Measurements from ENCODE around the gene SOX13.

Gene SOX13

DNA sequence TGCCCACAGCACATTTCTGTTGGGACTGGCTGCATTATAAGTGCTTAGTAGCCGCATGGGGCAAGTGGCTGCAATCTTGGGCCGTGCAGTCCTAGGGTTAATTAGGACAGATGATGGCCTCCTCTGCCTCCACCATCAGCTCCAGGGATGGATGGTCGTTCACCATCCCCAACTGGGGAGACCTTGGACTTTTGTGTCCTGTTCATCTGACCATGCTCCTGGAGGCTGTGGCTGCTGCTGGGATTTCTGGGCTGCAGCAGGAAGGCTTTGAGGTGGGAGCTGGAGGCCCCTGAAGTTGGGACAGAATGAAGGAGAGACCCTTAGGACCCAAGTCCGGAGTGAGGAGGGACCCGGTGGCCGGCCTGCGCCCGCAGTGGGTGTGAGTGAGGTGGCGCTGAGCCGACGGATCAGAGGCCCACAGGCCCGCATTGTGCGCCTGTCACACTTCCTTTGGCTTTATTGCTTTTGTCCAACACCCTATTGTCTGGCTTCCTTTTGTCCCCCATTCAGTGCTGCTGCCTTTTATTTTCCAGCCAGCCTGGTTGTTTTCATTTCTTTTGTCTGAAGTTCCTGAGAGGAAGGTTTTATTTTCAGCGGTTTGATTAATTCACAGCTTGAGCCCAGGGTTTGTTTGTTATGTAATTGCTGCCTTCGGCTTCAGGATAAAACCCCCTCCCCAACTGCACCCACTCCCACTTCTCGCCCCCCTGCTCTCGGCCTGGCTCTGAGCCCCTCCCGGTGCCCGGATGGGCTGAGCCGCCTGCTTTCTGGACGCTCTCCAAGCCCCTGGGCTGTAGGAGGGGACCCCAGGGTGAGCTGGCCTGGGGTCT, 35.6 kb downstream of the SOX13 start:
- DNase-seq, result no peak

DNA sequence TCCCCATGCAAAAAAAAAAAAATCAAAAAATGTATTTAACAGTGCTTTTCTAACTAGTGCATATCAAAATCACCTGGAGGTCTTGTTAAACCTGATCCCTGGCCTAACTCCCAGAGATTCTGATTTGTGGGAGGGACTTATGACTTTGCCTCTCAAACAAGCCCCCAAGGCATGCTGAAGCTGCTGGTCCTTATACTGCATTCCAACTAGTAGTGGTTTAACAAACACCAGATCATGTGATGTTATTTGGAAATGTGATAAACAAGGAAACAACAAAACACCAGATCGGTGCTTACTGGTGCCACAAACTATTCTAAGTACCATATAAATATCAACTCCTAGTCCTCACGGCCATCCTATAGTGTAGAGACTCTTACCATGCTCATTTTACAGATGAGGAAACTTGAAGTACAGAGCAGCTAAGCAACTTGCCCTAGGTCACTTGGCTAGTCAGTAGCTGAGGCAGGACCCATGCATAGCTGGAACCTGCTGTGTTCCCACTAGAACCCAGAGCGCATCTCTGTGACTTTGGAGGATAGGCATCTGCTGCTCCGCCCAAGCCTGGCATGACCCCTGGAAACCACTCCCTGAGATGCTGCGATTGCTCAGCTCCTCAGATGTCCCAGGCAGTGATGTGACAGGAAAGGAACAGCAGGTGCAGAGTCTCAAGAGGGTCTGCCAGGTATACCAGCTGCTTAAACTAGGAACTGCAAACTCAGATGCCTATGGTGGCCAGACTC, 38.1 kb downstream of the SOX13 start:
- no peak for DNase-seq

DNA sequence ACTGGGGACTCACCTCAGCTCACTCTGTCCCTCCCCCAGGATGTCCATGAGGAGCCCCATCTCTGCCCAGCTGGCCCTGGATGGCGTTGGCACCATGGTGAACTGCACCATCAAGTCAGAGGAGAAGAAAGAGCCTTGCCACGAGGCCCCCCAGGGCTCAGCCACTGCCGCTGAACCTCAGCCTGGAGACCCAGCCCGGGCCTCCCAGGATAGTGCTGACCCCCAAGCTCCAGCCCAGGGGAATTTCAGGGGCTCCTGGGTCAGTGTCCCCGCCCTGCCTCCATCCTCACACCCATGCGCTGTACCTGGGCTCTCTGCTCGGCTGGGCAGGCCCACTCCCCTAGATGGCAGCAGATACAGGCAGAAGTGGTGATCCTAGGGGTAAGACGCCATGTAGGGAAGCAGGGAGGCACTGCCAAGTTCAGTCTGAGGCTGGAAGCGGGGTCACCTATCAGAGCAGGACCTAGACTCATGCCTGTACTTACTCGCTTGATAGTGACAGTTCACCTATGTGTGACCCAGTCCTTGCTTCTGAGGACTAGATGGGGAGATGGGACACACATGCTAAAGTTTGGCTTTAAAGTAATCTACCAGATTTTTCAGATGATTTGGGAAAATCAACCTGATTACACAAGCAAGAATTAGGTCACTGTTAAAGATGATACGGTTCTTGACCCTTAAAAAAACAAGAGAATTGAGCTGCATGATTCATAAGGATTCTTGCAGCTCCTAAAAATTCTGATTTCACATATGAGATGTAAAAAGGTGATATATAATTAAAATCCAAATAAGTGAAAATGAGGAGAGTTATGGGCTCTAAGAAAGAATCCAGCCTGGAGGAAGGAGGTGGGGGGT, 40.2 kb downstream of the SOX13 start:
- DNase-seq, result no peak

DNA sequence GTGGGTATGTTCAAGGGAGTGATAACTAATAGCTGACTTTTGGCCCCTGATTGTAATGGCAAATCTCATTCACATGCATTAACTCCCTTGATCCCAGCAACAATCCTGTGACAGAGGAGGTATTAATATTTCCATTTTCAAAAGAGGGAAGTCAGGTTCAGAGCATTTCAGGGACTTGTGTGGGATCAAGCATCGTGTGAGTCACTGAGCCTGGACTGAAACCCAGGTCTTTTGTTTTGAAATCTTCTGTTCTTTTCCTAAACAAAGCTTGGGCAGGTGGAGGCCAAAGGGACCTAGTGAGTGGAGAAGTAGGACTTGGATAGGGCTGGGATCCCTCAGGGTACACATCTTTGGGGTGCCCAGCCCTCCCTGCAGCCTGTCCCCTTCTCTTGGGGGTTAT, 41.0 kb downstream of the SOX13 start:
- DNase-seq, result no peak

DNA sequence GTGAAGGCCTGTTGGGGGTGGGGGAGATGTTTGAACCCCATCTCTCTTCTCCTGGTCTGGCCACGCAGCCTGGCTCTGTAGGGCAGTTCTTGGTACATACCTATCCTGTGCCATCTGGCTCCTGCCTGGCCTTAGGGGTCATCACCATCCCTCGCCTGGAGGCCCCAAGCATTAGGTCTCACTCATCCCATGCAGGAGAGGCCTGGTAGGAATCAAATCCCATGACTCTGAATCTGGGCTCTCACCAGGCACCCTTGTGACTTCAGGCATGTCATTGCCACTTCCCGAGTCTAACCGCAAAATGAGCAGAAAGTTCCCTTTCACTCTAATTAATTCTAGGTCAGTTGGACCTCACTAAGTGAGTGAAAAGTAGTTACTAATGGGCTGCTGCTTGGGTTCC, 41.7 kb downstream of the SOX13 start:
- no peak for DNase-seq

DNA sequence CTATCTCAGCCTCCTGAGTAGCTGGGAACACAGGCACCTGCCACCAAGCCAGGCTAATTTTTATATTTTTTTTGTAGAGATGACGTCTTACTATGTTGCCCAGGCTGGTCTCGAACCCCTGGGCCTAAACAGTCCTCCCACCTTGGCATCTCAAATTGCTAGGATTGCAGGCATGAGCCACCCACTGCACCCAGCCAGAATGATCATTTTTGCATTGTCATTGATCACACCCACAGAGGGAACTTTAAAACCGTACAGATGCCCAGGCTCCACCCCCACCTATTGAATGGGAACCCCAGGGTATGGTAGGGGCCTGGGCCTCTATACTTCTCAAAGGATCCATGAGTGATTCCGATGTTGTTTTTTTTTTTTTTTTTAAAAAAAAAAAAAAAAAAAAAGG, 42.2 kb downstream of the SOX13 start:
- no peak for DNase-seq

DNA sequence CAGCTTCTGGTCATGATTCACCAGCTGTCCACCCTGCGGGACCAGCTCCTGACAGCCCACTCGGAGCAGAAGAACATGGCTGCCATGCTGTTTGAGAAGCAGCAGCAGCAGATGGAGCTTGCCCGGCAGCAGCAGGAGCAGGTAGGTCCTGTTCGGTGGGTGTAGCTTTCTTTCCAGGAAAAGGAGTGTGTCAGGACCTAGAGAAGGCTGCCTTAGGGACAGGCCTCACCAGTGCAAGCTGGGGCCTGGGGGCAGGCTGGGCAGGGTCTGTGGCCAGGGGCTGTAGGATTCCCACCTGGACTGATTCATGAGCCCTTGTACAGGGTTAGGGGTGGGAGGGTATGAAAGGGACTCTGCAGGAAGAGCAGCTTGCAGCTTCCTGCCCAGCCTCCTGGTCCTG, 43.6 kb downstream of the SOX13 start:
- no peak for DNase-seq

DNA sequence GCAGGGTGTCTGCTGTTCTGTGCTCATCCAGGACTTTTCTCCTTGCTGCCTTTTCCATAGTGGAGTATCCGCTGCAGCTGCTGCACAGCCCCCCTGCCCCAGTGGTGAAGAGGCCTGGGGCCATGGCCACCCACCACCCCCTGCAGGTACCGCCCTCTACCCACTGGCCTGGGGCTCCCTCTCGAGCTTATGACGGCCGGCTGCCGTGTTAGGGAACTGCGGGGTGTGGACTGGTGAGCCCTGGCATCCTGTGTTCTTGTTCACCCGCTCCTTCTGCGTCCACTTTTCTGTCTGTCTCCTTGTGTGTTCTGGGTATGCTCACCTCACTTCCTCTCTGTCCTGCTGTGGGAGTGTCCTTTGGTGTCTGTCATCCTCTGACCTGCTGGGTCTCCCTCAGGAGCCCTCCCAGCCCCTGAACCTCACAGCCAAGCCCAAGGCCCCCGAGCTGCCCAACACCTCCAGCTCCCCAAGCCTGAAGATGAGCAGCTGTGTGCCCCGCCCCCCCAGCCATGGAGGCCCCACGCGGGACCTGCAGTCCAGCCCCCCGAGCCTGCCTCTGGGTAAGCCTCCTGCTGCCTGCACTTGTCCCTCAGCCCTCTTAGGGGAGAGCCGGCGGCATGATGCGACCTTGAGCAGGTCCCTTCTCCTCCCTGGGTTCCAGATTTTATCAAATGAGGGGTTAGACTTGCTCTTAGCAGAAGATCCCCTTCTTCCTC, 49.1 kb downstream of the SOX13 start:
- no peak for DNase-seq

DNA sequence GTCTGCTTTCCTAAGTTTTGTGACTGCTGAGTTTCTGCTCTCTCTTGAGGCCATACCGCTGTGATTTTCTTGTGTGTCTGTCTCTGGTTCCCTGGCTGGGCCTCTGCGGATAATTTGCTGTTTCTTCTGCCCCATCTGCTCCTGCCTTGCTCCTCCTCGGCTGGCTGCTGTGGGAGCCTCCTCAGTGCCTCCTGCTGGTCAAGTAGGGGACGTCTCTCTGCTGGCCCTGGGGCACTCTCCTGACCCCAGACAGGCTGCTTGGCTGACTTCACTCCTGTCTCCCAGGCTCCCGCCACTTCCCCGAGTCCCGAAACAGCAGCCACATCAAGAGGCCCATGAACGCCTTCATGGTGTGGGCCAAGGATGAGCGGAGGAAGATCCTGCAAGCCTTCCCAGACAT, 50.5 kb downstream of the SOX13 start:
- no peak for DNase-seq

DNA sequence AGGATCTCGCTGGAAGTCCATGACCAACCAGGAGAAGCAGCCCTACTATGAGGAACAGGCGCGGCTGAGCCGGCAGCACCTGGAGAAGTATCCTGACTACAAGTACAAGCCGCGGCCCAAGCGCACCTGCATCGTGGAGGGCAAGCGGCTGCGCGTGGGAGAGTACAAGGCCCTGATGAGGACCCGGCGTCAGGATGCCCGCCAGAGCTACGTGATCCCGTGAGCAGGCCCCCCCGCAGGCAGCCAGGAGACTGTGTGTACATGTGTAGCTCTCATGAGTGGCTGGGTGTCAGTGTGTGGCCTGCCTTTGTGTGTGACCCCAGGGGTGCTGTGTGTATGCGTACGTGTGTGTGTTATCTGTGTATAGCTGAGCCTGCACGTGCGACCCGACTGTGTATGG, 51.7 kb downstream of the SOX13 start:
- no peak for DNase-seq

DNA sequence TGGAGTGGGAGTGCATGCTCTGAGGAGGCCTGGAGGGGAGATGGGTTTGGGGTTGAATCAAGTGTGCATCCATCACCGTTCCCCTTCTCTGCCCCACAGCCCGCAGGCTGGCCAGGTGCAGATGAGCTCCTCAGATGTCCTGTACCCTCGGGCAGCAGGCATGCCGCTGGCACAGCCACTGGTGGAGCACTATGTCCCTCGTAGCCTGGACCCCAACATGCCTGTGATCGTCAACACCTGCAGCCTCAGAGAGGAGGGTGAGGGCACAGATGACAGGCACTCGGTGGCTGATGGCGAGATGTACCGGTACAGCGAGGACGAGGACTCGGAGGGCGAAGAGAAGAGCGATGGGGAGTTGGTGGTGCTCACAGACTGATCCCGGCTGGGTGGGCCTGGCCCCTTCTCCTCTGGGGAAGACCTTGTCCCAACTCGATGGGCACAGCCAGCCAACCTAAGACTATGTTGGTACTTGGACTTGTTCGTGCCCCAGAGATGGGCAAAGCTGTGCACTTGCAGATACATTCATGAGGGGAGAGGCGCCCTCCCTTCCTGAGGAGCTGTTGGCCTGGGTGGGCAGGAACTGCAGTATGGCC, 52.9 kb downstream of the SOX13 start:
- DNase-seq, result no peak

DNA sequence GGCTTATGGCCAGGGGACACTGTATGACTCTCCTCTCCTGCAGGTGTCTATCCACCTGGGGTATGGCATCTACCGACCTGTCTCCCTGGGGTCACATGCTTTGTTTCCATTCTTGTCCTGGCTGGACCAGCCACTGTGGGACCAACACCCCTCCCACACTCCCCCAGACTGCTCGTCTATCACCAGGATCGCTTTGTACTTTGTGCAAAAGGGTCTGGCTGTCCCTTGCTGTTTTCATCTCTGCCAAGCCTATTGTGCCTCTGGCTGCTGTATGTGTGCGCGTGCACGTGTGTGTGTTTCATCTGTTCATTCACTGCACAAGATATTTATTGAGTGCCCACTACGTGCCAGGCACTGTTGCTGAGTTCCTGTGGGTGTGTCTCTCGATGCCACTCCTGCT, 53.5 kb downstream of the SOX13 start:
- no peak for DNase-seq

DNA sequence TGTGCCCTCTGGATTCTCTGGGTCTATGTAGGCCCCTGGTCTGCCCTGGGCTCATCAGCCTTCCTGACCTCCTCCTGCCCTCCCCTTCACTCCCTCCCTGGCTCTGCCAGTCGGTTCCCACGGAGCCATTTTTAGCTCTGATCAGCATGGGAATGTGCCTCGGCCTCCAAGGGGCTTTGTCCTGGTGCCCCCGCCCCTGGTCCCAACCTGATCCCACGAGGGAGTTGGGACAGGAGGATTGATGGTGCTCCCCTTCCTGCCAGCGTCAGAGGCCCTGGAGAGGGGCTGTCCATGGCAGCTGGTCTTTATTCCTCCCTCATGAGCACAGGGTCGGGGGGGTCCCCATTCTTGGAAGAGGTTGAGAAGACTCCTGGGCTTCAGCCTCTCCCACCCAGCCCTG, 54.0 kb downstream of the SOX13 start:
- DNase-seq, result no peak

DNA sequence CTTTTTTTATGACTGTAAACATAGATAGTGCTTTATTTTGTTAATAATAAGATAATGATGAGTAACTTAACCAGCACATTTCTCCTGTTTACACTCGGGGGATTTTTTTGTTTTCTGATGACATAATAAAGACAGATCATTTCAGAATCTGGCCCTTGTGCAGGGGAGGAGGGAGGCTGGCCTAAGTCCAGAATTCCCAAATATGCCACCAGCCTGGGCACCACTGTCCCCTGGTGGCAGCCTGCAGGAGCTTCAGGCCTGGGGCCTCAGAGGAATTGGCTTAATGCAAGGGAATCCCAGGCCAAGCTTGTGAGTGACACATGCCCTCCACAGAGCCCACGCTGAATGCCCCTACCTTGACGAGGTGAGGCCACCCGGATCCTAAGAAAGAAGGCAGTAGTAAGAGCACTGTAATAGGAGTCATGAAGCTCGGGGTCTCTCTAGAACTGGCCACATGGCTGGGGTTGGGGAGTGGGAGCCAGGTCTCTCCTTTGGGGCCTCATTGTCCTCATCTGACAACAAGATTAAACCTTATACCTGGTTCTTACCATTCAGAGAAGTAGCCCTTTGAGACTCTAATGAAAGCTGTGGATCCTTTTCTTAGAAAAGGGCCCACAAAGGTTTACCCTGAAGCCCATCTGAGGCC, 54.8 kb downstream of the SOX13 start:
- DNase-seq, result peak; percentile 55

DNA sequence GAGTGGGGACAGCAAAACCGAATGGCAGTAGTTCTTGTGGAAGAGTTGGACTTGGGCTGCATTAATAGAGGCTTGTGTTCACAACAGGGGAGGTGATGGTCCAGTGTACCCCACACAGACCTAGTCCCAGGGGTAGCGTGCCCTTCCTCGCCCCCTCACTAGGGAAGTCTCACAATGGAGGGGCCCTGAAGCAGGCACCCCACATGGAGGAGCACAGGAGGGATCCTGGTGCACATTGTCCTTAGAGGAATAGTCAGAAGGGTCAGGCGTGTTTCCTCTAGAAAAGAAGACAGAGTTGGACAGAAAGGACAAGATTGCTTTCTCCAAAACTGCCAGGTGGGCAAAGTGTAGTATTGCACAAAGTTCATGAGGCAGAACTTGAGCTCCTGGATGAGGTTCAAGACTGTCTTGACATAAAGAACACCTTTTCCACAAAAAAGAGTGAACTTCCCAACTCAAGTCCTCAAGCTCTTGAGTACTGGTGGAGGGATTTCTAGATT, 55.6 kb downstream of the SOX13 start:
- DNase-seq, result no peak

DNA sequence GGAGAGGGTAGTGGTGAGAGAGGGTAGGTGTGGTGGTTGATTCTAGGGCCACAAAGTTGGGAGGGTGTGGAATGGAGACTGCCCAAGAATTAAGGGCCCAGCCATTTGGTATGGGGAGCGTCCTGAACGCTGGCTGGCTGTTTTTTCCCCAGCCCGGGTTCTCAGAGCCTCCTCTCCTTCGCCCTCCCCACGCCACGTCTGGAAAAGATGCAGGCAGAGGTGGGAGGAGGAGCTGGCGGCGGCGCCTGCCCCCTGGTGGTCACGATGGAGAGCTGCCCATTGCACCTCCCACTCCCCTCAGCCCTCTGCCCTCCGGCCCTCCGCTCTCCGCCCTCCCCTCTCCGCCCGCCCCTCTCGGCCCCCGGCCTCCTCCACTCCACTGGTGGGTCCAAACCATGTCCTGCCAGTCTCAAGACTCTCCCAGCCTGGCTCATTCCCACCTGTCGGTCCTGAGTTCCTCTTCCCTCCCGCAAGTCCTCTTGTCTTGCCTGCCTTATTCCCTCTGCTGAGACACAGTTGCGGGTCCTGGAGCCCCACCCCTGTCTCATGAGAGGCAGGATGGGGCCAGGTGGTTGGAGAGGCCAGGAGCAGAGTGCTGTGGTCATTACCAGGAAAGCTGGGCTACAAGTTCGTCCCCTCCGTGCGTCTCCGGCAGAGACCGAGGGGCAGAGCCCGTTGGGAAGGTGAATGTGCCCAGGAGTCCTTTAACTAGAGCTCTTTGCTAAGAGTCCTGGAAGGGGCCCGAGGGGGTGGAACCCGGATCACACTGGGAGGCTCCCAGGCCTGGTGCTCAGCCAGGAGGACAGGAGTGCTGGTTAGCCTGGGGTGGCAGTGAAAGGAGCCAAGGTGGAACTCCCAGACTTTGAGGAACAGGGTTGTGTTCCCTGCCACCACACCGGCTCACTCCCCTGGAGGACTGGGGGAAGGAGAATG, 56.3 kb downstream of the SOX13 start:
- peak; percentile 42 for DNase-seq

DNA sequence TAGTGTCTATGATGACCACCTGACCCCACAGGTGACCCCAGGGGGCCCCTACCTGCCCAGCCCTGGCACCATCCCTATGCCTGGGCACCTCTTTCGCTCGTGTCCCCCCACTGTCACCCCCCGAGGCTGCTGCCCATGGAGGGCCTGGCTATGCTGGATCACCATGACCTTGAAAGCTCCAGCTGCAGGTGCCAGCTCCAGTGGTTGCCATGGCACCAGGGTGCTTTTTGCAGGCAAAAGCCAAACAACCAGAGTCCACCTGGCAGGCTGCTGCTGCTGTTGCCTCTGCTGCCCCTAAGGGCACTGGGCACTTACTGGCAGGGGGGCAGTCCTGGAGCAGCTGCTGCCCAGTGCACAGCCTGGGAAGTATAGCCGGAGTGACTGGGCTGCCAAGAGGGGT, 57.3 kb downstream of the SOX13 start:
- no peak for DNase-seq

DNA sequence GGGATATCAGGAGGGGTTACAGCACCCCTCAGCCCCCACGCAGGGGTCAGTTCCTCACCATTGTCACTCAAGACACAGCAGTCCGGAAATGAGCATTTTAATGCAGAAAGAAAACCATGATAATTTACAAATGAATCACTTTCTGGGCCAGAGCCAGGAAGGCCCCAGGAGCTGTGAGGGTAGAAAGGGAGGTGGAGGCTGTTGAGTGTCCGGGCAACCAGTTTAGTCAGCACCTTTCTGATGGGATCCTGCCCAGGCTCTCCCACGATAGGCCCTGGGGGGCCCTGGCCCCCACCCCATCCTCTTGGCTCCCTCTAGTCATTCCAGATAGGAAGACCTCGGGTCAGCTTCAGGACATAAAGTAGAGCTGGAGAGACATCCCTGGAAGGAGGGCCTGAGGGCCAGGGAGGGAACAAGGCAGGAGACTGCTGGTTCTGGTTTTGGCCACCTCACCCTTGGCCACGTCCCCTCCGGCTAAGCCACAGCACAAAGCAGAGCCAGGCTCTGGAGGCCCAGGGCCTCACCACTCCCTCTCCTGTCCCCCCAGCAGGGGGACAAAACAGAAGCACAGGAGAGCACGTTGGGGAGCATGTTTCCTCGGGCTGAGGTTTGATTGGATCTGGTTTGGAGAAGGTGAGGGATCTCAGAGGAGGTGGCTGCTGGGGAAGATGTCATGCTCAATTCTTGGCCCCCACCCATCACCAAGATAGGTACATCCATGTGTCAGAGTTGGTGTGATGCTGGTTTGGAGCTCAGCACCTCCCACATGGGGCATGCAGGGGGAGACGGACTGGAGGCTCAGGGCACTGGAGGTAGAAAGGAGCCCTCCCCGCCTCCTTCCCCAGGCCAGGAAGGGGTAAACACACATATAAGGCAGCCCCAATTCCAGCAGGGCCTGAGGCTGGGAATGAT, 58.3 kb downstream of the SOX13 start:
- no peak for DNase-seq

DNA sequence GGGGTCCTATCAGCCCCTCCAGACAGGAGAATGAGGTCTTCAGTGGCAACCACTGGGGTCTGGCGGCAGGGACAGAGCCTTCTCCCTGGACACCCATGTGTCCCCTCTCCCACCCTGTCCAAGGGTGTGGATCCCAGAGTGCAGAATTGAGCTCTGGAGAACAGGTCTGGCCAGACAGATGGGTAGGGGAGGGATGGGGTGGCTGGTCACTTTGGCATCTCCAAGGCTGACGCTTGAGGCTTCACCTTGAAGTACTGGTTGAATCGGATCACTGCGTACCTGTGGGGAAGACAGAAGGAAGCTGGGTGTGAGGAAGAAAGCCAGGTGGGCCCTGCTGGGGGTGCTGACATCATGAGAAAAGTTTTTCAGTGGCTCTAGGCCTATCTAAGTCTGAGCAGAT, 59.1 kb downstream of the SOX13 start:
- DNase-seq, result no peak

DNA sequence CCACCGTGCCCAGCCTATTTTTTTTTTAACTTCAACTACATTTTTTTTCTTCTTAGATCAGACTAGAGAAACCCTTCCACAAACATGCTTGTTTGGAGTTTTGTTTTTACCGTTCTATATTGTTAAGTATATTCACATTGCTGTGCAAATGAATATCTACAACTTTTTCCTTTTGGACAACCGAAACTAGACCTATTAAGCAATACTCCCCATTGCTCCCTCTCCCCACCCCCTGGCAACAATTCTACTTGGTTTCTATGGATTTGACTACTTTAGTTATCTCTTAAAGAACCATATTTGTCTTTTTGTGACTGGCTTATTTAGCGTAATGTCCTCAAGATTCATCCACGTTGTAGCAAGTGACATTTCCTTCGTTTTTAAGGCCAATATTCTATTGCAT, 59.8 kb downstream of the SOX13 start:
- no peak for DNase-seq
